Lung microvascular endothelial cell (primary cell): ENCODE measurements around the gene CD22. TPM values are rescaled to one million over a fixed set of nuclear protein-coding genes. Genes with fewer than 3 reads are reported as not detected.

Experiments
- DNase-seq, 2 donors: peaks; one replicate each; pipeline versions ENCODE4 v3.0.0 to v3.0.0-alpha.2; 2010; ENCODE audit warnings: low read depth in 2 of 2
- total RNA-seq: library from RNA; depleted of rRNA; stranded (reverse); fragments of >200 nt; gene quantifications from 2 replicates; pipeline ENCODE4 v1.2.1, GENCODE V29; 2014

The CD22 gene
- total RNA-seq, 1 donor from 2014 or later = not detected

GRCh38 chr19:35341006-35341405, 12.0 kb downstream of the CD22 start:
- no peak for DNase-seq

DNA sequence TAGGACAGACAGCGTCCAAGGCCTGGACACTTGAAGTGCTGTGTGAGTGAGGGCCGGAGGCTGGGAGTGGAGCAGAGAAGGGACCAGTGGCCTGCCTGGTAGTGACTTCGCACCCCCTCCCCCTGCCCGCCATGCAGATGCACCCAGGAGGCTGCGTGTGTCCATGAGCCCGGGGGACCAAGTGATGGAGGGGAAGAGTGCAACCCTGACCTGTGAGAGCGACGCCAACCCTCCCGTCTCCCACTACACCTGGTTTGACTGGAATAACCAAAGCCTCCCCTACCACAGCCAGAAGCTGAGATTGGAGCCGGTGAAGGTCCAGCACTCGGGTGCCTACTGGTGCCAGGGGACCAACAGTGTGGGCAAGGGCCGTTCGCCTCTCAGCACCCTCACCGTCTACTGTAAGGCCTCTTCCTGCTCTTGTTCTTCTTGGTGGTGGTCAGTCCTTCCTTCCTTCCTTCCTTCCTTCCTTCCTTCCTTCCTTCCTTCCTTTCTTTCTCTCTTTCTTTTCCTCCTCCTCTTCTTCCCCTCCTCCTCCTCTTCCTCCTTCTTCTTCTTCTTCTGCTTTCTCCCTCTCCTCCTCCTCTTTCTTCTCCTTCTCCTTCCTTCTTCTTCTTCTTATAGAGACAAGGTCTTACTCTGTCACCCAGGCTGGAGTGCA, 12.7 kb downstream of the CD22 start:
- DNase-seq = no peak

GRCh38 chr19:35342430-35342829, 13.4 kb downstream of the CD22 start:
- DNase-seq = no peak

GRCh38 chr19:35344511-35345031, 15.6 kb downstream of the CD22 start:
- no peak for DNase-seq

GRCh38 chr19:35345671-35346111, 16.7 kb downstream of the CD22 start:
- no peak for DNase-seq

- DNase-seq = no peak
These were observed 17.4 kb downstream of the CD22 start for GRCh38 chr19:35346193-35347052.

- DNase-seq = no peak
These were observed 18.4 kb downstream of the CD22 start, which contains the start of gene FFAR1 for GRCh38 chr19:35347171-35347929. FFAR1 (plus strand) TSS chr19:35347902; CDS start chr19:35351552, 3,650 bp downstream.

GRCh38 chr19:35347930-35348298, 18.9 kb downstream of the CD22 start:
- no peak for DNase-seq

- DNase-seq = no peak
These were observed 20.1 kb downstream of the CD22 start for GRCh38 chr19:35348911-35349611.

GRCh38 chr19:35349614-35350521, 20.9 kb downstream of the CD22 start:
- DNase-seq = no peak

DNA sequence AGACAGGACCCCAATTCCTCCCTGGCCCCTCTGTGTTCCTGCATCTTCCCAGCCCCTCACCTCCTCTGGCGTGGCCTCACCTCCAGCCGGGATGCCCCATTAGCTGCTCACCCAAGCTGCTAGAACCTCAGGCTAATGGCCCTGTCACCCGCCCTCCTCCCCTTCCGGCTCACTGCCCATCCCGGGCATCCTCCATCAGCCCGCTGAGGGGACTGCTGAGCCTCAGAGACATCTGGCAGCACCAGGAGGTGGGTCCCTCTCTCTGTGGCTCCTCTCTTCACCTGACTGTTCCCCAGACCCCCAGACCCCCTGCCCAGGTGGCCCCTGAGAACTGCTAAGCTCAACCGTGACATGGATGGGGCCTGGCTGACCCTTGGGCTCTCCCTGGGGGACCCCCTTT, 21.6 kb downstream of the CD22 start:
- DNase-seq = no peak

DNA sequence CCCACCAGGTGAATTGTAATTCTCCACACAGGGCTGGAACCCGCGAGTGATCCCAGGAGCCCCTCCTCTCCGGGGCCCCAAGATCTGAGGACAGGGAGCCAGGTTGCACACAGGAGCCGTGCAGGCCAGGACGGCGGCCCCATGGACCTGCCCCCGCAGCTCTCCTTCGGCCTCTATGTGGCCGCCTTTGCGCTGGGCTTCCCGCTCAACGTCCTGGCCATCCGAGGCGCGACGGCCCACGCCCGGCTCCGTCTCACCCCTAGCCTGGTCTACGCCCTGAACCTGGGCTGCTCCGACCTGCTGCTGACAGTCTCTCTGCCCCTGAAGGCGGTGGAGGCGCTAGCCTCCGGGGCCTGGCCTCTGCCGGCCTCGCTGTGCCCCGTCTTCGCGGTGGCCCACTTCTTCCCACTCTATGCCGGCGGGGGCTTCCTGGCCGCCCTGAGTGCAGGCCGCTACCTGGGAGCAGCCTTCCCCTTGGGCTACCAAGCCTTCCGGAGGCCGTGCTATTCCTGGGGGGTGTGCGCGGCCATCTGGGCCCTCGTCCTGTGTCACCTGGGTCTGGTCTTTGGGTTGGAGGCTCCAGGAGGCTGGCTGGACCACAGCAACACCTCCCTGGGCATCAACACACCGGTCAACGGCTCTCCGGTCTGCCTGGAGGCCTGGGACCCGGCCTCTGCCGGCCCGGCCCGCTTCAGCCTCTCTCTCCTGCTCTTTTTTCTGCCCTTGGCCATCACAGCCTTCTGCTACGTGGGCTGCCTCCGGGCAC, 22.6 kb downstream of the CD22 start:
- DNase-seq = no peak

DNA sequence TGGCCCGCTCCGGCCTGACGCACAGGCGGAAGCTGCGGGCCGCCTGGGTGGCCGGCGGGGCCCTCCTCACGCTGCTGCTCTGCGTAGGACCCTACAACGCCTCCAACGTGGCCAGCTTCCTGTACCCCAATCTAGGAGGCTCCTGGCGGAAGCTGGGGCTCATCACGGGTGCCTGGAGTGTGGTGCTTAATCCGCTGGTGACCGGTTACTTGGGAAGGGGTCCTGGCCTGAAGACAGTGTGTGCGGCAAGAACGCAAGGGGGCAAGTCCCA, 23.1 kb downstream of the CD22 start:
- no peak for DNase-seq

DNA sequence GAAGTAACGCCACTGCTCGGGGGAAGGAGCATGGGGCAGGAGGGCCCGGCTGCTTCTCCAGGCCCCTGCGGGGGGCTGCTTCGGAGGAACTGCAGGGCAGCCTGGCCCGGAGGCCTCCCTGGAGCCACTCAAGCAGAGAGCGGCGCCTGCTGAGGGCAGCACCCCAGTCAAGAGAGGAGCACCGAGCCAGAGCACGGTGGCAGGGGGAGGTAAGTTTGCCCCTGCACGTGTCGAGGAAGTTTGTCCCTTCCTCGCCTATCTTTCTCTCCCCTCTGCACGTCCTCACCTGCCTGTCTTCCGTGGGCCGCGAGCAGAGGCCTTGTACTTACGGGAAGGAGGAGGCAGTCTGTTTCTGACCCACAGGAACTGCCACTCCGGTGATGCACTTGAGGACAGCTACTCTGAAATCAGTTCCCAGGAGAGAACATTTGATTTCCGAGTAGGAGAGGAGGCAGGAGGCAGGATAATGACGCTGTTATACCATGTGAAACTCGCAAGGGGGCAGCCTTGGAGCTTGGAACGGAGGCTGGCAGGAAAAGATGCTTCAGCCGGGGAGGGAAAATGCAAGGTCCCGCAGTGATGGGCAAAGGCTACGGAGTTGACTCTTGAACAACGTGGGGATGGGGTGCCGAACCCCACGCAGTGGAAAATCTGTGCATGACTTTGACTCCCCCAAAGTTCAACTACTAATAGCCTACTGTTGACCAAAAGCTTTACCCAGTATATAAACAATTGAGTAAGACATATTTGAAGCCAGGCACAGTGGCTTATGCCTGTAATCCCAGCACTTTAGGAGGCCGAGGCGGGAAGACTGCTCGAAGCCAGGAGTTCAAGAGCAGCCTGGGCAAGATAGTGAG, 23.7 kb downstream of the CD22 start:
- peak; percentile 71 to 87 for DNase-seq

DNA sequence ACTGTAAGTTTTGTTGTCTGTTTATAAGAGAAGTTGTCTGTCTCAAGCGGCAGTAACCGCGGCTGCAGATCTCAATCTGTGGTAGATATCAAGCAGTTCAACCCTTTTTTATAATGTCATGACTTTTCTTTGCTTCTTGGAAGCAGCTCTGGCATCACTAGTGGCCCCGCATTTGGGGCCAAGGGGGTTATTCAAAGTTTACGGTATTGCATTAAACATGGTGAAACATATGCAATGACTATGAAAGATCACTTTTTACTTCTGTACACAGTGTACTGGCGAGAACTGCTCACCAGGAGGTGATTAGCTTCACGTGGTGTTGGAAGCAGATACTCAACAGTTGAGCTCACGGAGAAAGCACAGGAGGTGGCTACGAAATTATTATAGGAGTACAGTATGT, 24.6 kb downstream of the CD22 start:
- no peak for DNase-seq

DNA sequence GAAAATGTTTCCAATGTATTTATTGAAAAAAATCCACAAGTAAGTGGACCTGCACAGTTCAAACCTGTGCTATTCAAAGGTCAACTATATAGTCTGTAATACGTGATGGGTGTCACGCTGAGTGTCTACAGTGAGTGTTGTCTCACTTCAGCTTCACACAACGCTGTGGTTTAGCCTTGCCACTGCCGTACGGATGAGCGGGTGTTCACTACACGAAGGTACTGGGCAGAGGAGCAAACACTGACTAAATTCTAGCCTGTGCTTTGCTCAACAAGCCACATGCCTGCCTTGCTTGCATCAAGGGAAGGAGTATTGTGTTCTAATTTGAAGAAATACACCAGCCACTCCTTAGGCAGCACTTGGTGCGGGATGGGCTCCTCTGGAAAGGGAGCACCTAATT, 25.9 kb downstream of the CD22 start:
- DNase-seq = no peak

DNA sequence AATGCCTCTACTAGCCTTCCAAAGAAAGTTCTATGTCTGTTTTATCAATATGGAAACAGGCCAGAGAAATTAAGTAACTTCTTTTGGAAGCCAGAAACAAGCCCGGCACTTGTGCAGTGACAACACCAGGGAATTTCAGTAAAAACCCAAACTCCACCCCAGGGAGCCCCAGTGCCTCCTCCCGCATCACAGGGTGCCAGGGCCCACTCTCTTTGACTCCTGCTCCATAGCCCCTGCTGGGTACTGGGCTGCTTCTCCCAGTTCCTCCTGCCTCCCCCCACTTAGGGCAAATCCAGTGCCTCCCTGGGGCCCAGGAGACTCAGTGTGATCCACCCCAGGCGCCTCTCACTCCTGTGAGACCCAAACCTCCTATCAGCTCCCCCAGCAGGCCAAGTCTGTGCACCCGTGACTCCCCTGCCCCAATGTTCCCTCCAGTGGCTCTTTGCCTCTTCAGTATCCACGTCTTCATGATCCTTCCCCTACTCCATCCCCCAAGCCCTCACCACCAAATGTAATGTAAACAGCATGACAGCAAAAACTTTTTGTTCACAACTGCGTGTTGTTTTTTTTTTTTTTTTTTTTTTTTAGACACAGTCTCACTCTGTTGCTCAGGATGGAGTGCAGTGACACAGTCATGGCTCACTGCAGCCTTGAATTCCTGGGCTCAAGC, 26.9 kb downstream of the CD22 start:
- no peak for DNase-seq
